ENCODE data around the gene ST3GAL2. TPM values are rescaled to one million over a fixed set of nuclear protein-coding genes. Genes with fewer than 3 reads are reported as not detected.
"Not testable (repeated sequence)": the region's sequence is repeated elsewhere in the genome, so short reads cannot be mapped to it uniquely, and the experiment has no call there.

Gene ST3GAL2
- total RNA-seq, 2 experiments from 2014 or later, result 14.8 to 16.6 TPM

DNA sequence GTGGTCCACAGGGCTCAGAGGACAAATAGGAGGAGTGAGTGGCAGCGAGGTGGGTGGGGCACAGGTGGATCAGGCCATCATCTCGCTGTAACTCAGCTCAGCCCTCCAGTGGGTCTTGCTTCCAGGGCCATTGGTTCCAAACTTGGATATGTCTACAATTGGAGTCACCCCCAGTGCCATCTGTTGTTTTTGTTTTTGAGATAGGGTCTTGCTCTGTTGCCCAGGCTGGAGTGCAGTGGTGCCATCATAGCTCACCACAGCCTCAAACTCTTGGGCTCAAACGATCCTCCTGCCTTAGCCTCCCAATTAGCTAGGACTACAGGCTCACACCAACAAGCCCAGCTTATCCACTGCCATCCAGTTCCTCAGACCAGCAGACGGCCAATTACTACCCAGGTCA is 46.3 kb downstream of the ST3GAL2 start:
- CTCF ChIA-PET, result interaction anchor here (0.5 to 1.4 kb wide), 7 partner anchors 26 to 263 kb away, joined by 3 to 4 read pairs (median 3); partner anchors contain the start of gene COG4
- POLR2A ChIA-PET, result no interaction called here
- Mint-ChIP-seq H3K9me3 (ENCODE audit: low read depth) (no peaks in the 10 kb centered on the region), H3K36me3 (ENCODE audit: low read depth) (peaks cover 6% of the 10 kb centered on the region), H3K27me3 (no peaks in the 10 kb centered on the region), H3K4me3 (no peak overlapping the region), H3K27ac (no peak overlapping the region), H3K4me1 (peaks cover 4% of the 10 kb centered on the region)
- ATAC-seq (no peak), DNase-seq (no peak)
- intact Hi-C loops (cut with DNase I, micrococcal nuclease), result no loop called here

DNA sequence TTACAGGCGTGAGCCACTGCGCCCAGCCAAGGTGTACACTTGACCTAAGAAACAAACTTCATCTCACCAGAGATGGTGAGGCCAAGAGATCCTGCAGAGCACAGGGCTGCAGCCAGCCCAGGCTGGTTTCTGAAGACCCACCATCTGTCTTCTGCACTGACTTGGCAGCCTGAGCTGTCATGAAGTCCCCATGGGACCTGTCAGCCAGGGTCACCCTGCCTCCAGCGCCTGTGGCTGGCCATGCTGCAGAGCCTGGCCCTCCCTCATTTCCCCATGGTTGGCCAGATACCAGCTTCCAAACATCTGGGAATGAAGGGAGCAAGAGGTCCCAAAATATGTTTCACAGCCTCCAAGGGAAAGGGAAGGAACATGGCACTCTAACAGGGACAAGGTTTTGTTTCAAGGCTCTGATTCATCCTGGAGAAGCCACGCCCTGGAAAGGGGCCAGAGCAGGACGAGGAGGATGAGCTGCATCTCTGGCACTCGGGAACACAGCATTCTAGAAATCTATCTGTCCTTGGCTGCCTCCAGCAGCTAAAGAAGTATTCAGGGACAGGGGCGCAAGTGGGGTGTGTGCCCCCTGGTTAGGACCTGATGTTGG is 46.9 kb downstream of the ST3GAL2 start:
- intact Hi-C loops (cut with DNase I, micrococcal nuclease), result no loop called here
- POLR2A ChIA-PET, result no interaction called here
- Mint-ChIP-seq H3K27ac (no peak overlapping the region), H3K4me3 (no peak overlapping the region), H3K27me3 (no peaks in the 10 kb centered on the region), H3K36me3 (ENCODE audit: low read depth) (peaks cover 6% of the 10 kb centered on the region), H3K4me1 (peaks cover 4% of the 10 kb centered on the region), H3K9me3 (ENCODE audit: low read depth) (no peaks in the 10 kb centered on the region)
- DNase-seq (no peak), ATAC-seq (no peak)
- CTCF ChIA-PET, result interaction anchor here (0.5 to 1.4 kb wide), 6 partner anchors 11 to 263 kb away, joined by 3 to 5 read pairs (median 3); partner anchors contain the start of gene COG4

DNA sequence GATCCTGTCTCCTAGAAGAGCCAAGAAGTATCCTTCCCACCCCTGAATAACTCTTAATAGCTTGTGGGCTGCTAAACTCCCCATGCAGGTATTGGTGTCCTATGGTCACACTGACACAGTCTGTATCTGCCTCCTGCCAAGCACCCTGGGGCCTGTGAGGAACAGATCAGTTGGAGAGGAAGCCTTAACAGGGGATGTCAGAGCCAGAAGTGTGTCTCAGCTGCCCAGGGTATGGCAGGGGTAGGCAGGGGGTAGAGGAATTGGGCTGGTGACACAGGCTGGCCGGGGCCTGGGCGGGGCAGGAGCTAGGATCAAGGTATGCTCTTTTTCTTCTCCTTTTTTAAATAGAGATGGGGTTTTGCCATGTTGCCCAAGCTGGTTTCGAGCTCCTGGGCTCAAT is 47.5 kb downstream of the ST3GAL2 start:
- peaks cover 4% of the 10 kb centered on the region for H3K4me1 Mint-ChIP-seq
- H3K27me3 Mint-ChIP-seq, result no peaks in the 10 kb centered on the region
- peaks cover 6% of the 10 kb centered on the region for H3K36me3 Mint-ChIP-seq (ENCODE audit: low read depth)
- intact Hi-C loops (cut with DNase I, micrococcal nuclease), result no loop called here
- ATAC-seq (no peak), DNase-seq (no peak)
- H3K9me3 Mint-ChIP-seq (ENCODE audit: low read depth), result no peaks in the 10 kb centered on the region
- ChIA-PET POLR2A (no interaction called here), CTCF (interaction anchor here (1.3 to 1.4 kb wide), 2 partner anchors 11 to 104 kb away, joined by 4 to 5 read pairs; no protein-coding TSS in a partner anchor)
- H3K27ac Mint-ChIP-seq, result no peak overlapping the region
- H3K4me3 Mint-ChIP-seq, result no peak overlapping the region

DNA sequence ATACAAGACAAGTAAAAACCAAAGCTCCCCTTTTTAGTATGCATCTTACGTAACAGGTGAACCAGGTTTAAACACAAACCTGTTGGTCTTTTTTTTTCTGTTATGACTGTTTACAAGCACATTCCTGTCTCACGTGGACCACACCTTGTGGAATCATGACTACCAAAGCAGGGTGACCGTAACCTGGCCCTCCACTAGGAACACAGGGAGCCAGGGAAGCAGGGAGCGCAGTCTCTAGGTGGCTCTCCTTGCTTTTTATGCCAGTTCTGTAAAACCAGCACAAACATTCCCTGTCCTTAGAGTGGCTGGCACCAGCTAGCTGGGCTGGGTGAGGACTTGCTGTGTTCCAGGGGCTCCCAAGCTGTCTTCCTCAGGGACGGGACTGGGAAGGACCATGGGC is 48.1 kb downstream of the ST3GAL2 start:
- H3K36me3 Mint-ChIP-seq (ENCODE audit: low read depth), result peaks cover 6% of the 10 kb centered on the region
- DNase-seq (no peak), ATAC-seq (no peak)
- H3K9me3 Mint-ChIP-seq (ENCODE audit: low read depth), result no peaks in the 10 kb centered on the region
- POLR2A ChIA-PET, result no interaction called here
- intact Hi-C loops (cut with DNase I, micrococcal nuclease), result no loop called here
- CTCF ChIA-PET, result interaction anchor here (0.7 to 1.3 kb wide), 2 partner anchors 10 to 31 kb away, joined by 3 to 5 read pairs; no protein-coding TSS in a partner anchor
- no peak overlapping the region for H3K4me3 Mint-ChIP-seq
- no peaks in the 10 kb centered on the region for H3K27me3 Mint-ChIP-seq
- H3K4me1 Mint-ChIP-seq, result peaks cover 4% of the 10 kb centered on the region
- H3K27ac Mint-ChIP-seq, result no peak overlapping the region

DNA sequence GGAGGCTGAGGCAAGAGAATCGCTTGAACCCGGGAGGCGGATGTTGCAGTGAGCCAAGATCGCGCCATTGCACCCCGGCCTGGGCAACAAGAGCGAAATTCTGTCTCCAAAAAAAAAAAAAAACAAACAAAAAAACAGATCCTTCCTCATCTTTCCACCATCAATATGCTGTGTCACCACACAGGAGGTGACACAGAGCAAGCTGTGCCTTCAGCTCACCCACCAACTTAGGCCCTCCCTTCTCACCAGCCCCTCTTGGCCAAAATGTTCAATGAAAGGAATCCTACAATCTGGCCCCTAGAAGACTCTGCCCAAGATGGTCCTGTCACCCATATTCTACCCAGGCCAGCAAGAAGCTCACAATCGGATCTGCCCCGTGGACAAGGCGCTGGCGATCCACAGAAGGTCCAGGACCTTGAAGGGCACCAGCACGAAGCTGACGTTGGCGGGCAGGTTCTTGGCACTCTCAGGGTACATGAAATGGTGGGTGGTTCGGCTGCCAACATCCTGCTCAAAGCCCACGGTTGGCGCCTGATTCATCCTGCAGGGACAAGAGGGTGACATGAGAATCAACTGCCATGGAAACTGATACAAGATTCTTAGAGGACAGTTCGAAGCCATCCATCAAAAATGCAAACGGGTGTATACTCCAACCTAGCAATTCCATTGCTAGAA is 50.8 kb downstream of the ST3GAL2 start:
- no peaks in the 10 kb centered on the region for H3K27me3 Mint-ChIP-seq
- H3K9me3 Mint-ChIP-seq (ENCODE audit: low read depth), result no peaks in the 10 kb centered on the region
- H3K4me3 Mint-ChIP-seq, result no peak overlapping the region
- peaks cover 6% of the 10 kb centered on the region for H3K36me3 Mint-ChIP-seq (ENCODE audit: low read depth)
- intact Hi-C loops (cut with DNase I, micrococcal nuclease), result no loop called here
- CTCF ChIA-PET, result interaction anchor here (0.5 kb wide), 1 partner anchor 12 kb away, joined by 3 read pairs; no protein-coding TSS in a partner anchor
- ATAC-seq (no peak), DNase-seq (no peak)
- no peak overlapping the region for H3K27ac Mint-ChIP-seq
- H3K4me1 Mint-ChIP-seq, result no peaks in the 10 kb centered on the region
- POLR2A ChIA-PET, result interaction anchor here (1.3 kb wide), 1 partner anchor 8 kb away, joined by 6 read pairs; no protein-coding TSS in a partner anchor

DNA sequence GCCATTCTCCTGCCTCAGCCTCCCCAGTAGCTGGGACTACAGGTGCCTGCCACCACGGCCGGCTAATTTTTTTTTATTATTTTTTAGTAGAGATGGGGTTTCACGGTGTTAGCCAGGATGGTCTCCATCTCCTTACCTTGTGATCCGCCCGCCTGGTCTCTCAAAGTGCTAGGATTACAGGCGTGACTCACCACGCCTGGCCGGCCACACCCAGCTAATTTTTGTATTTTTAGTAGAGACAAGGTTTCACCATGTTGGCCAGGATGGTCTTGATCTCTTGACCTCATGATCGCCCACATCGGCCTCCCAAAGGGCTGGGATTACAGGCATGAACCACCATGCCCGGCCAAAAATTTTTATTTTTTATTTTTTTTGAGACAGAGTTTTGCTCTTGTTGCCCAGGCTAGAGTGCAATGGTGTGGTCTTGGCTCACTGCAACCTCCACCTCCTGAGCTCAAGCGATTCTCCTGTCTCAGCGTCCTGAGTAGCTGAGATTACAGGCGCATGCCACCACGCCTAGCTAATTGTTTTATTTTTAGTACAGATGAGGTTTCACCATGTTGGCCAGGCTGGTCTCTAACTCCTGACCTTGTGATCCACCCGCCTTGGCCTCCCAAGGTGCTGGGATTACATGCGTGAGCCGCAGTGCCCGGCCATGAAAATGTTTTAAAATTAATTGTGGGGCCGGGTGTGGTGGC is 52.5 kb downstream of the ST3GAL2 start:
- H3K4me3 Mint-ChIP-seq; H3K4me1 Mint-ChIP-seq; H3K36me3 Mint-ChIP-seq (ENCODE audit: low read depth); ATAC-seq; H3K9me3 Mint-ChIP-seq (ENCODE audit: low read depth); CTCF ChIA-PET; H3K27ac Mint-ChIP-seq; DNase-seq; H3K27me3 Mint-ChIP-seq; intact Hi-C loops (cut with DNase I, micrococcal nuclease): not testable (repeated sequence)
- POLR2A ChIA-PET, result interaction anchor here (0.6 to 1.3 kb wide), 2 partner anchors 10 to 91 kb away, joined by 3 to 6 read pairs; no protein-coding TSS in a partner anchor

DNA sequence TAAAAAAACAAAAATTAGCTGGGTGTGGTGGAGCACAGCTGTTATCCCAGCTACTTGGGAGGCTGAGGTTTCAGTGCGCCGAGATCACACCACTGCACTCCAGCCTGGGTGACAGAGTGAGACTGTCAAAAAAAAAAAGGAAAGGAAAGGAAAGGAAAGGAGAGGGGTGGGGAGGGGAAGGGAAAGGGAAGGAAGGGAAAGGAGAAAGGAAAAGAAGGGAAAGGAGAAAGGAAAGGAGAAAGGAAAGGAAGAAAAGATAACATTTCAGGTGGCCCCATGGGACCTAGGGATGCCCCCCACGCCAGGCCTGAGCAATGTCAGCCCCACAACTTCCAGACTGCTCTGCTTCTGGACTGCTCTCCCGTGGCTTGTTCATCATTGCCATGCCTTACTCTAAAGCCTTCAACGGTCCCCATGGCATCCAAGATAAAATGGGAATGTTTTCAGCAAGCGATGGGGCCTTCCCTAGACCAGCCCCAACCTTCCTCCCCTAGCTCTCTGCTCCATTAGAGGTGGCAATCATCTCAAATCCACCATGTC is 55.4 kb downstream of the ST3GAL2 start:
- Mint-ChIP-seq H3K36me3 (ENCODE audit: low read depth) (peaks cover 14% of the 10 kb centered on the region), H3K4me1 (peaks cover 9% of the 10 kb centered on the region), H3K4me3 (no peak overlapping the region), H3K9me3 (ENCODE audit: low read depth) (no peaks in the 10 kb centered on the region), H3K27me3 (no peaks in the 10 kb centered on the region), H3K27ac (no peak overlapping the region)
- ChIA-PET POLR2A (no interaction called here), CTCF (interaction anchor here (0.7 to 1.3 kb wide), 3 partner anchors 11 to 139 kb away, joined by 3 to 4 read pairs (median 3); partner anchors contain the start of gene COG4)
- no peak for DNase-seq
- no peak for ATAC-seq
- intact Hi-C loops (cut with DNase I, micrococcal nuclease), result loop anchor here (5.0 kb wide), 1 partner anchor 269 kb away; no protein-coding TSS in a partner anchor

DNA sequence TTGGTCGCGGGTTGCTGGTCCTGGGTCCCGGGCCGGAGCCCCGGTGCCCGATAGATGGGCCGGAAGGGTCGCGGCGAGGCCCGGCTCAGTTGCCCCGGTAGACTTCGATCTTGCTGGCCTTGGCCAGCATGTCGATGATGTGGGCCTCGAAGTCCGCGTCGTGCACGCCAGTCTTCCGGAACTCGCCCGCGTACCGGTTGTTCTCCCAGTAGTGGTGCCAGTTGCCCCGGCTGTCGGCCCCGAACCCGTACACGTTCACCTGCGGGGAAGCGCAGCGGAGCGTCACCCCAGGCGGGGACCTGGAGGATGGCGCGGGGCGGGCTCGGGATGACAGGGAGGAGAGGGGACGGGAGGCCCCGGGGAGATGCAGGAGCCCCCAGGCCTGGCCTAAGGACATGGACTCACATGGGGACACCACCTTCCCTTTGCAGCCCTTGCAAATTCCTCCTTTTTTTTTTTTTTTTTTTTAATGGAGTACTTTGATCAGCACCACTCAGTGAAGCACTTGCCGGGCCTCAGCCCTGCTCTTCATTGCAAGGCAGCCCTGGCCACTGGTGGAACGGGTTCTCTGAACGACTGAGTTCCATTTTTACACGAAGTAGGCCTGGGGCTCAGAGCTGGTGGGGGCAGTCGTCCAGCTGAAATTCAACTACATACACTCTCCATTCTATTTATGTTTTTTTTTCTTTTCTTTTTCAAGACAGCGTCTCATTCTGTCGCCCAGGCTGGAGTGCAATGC is 57.1 kb downstream of the ST3GAL2 start:
- CTCF ChIA-PET, result interaction anchor here (0.7 to 1.9 kb wide), 5 partner anchors 9 to 132 kb away, joined by 3 to 8 read pairs (median 5); partner anchors contain the start of gene FCSK
- intact Hi-C loops (cut with DNase I, micrococcal nuclease), result loop anchor here (1.0 to 5.0 kb wide), 9 partner anchors 23 to 271 kb away; partner anchors contain the start of genes COG4 (in 2 of the 2), DDX19A (in 2 of the 2), FCSK (in 2 of the 2) and SF3B3 (in 2 of the 2)
- POLR2A ChIA-PET, result interaction anchor here (0.6 to 2.9 kb wide), 18 partner anchors 12 to 540 kb away, joined by 3 to 27 read pairs (median 4); partner anchors contain the start of genes AARS1, COG4, DDX19A and DDX19B
- Mint-ChIP-seq H3K9me3 (ENCODE audit: low read depth) (no peaks in the 10 kb centered on the region), H3K4me1 (peaks cover 12% of the 10 kb centered on the region), H3K36me3 (ENCODE audit: low read depth) (peaks cover 14% of the 10 kb centered on the region), H3K27me3 (no peaks in the 10 kb centered on the region), H3K27ac (peak overlapping the region; percentile 78), H3K4me3 (peak overlapping the region; percentile 86)
- DNase-seq (no peak), ATAC-seq (peak; percentile 18)

DNA sequence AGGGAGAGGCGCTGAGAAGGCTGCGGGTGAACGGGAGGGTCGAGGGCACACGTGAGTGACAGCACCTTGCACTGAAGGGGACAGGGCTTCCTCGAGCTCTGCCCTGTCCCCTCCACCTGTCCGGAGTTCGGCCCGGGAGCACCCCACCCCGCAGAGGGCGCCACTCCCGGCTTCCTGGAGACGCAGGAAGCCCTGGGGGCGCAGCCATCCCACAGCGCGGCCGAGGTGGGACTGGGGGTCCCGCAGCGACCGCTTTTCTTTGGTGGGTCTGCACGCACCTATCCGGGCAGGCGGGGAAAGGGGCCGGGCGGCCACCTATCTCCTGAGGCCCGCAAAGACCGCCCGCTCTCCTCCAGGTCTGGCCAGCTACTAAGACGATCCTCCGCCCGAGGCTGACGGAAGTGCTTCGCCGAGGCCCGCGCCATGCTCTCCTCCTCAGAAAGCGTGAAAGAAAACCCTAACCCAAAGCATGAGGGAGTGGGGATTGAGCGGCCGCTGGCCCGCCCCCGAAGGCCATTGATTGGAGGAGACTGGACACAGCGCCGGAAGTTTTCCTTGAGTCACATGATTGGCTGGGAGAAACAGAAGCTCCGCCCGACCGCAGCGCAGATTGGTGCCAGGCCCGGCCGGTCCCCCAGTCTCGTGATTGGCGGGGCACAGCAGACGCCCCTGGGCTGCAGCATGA is 57.8 kb downstream of the ST3GAL2 start:
- Mint-ChIP-seq H3K4me1 (peaks cover 12% of the 10 kb centered on the region), H3K27me3 (no peaks in the 10 kb centered on the region), H3K4me3 (peak overlapping the region; percentile 86), H3K9me3 (ENCODE audit: low read depth) (no peaks in the 10 kb centered on the region), H3K27ac (peak overlapping the region; percentile 91), H3K36me3 (ENCODE audit: low read depth) (peaks cover 18% of the 10 kb centered on the region)
- CTCF ChIA-PET, result interaction anchor here (0.7 to 2.7 kb wide), 10 partner anchors 10 to 390 kb away, joined by 3 to 8 read pairs (median 4); partner anchors contain the start of gene FCSK
- POLR2A ChIA-PET, result interaction anchor here (0.6 to 2.9 kb wide), 23 partner anchors 13 to 817 kb away, joined by 3 to 27 read pairs (median 4); partner anchors contain the start of genes AARS1, COG4, DDX19A and DDX19B
- intact Hi-C loops (cut with DNase I, micrococcal nuclease), result loop anchor here (1.0 to 5.0 kb wide), 10 partner anchors 23 to 271 kb away; partner anchors contain the start of genes COG4 (in 2 of the 2), DDX19A (in 2 of the 2), FCSK (in 2 of the 2) and SF3B3 (in 2 of the 2)
- ATAC-seq, result peak; percentile 93
- peak; percentile 98 for DNase-seq

Data from activated CD4-positive, alpha-beta T cell treated with anti-CD3 and anti-CD28 coated beads for 36 hours (primary cell).